Activated CD8-positive, alpha-beta T cell treated with anti-CD3 and anti-CD28 coated beads for 36 hours (primary cell): ENCODE data around the gene DAPK1. TPM values are rescaled to one million over a fixed set of nuclear protein-coding genes. Genes with fewer than 3 reads are reported as not detected.

Experiments
- ATAC-seq: fragments of 200-7000 bp; cut with Tn5 transposase; one replicate; pipeline ENCODE4 v1.10.0; 2021; ENCODE audit warnings: mild to moderate bottlenecking, moderate library complexity
- CTCF ChIA-PET: fragments of 350-600 bp; sonication (Branson Sonifier 250); formaldehyde crosslinking; loops from one replicate; lab custom pipeline; 2021; ENCODE audit warnings: antibody characterized with exemption; lab: Charles Lee
- POLR2A ChIA-PET: fragments of 350-600 bp; sonication (Branson Sonifier 250); formaldehyde crosslinking; loops from one replicate; lab custom pipeline; 2021; ENCODE audit warnings: antibody characterized with exemption; lab: Charles Lee
- DNase-seq: peaks from one replicate; pipeline ENCODE4 v3.0.0-alpha.2; 2020
- H3K27ac Mint-ChIP-seq: one replicate; pipeline ENCODE4 v1.8.0; 2021; ENCODE audit warnings: mild to moderate bottlenecking, mixed read lengths
- H3K27me3 Mint-ChIP-seq: one replicate; pipeline ENCODE4 v1.8.0; 2021; ENCODE audit warnings: mixed read lengths
- H3K36me3 Mint-ChIP-seq: one replicate; pipeline ENCODE4 v1.8.0; 2021; ENCODE audit warnings: low read depth, mixed read lengths
- H3K4me1 Mint-ChIP-seq: one replicate; pipeline ENCODE4 v1.8.0; 2021; ENCODE audit warnings: low read depth, mixed read lengths
- H3K4me3 Mint-ChIP-seq: one replicate; pipeline ENCODE4 v1.8.0; 2021; ENCODE audit warnings: mild to moderate bottlenecking, moderate library complexity, mixed read lengths
- H3K9me3 Mint-ChIP-seq: one replicate; pipeline ENCODE4 v1.8.0; 2021; ENCODE audit warnings: mixed read lengths
- CTCF ChIP-seq: fragments of 200-600 bp; IDR thresholded peaks from one replicate; pipeline ENCODE4 v1.8.0; 2022; ENCODE audit warnings: antibody characterized with exemption, mild to moderate bottlenecking
- intact Hi-C: fragments of 100-400 bp; cut with micrococcal nuclease; formaldehyde crosslinking; loops from one replicate; pipeline ENCODE4 v1.10.0; 2022
- total RNA-seq, 2 experiments: library from RNA; stranded (reverse); gene quantifications; one replicate each; pipeline ENCODE4 v1.2.3, GENCODE V29; 2021

Gene DAPK1
- total RNA-seq, 2 experiments from 2014 or later, result 1.7 to 2.1 TPM

- Mint-ChIP-seq H3K36me3 (no peaks in the 10 kb centered on the region), H3K27me3 (peaks cover 19% of the 10 kb centered on the region), H3K9me3 (no peaks in the 10 kb centered on the region), H3K4me3 (no peak overlapping the region), H3K4me1 (no peaks in the 10 kb centered on the region), H3K27ac (no peak overlapping the region)
- POLR2A ChIA-PET, result no interaction called here
- intact Hi-C loops, result no loop called here
- CTCF ChIA-PET, result no interaction called here
- DNase-seq (no peak), ATAC-seq (no peak)
- no peak for TF ChIP-seq CTCF
These were observed 6.8 kb upstream of the DAPK1 start for GRCh38 chr9:87490907-87491306.

GRCh38 chr9:87491523-87491922, 6.1 kb upstream of the DAPK1 start:
- no peak for ATAC-seq
- TF ChIP-seq CTCF, result no peak
- H3K4me1 Mint-ChIP-seq, result no peaks in the 10 kb centered on the region

GRCh38 chr9:87492642-87493041, 5.0 kb upstream of the DAPK1 start:
- Mint-ChIP-seq H3K4me1 (no peaks in the 10 kb centered on the region), H3K36me3 (no peaks in the 10 kb centered on the region), H3K27me3 (peaks cover 31% of the 10 kb centered on the region), H3K9me3 (no peaks in the 10 kb centered on the region), H3K4me3 (no peak overlapping the region), H3K27ac (no peak overlapping the region)
- intact Hi-C loops, result no loop called here
- ChIA-PET POLR2A (no interaction called here), CTCF (no interaction called here)
- no peak for TF ChIP-seq CTCF
- no peak for ATAC-seq
- DNase-seq, result no peak

More at GRCh38 chr9:87491523-87491922, 6.1 kb upstream of the DAPK1 start:
- Mint-ChIP-seq H3K9me3 (no peaks in the 10 kb centered on the region), H3K27me3 (peaks cover 24% of the 10 kb centered on the region), H3K36me3 (no peaks in the 10 kb centered on the region), H3K4me3 (no peak overlapping the region), H3K27ac (no peak overlapping the region)
- ChIA-PET POLR2A (no interaction called here), CTCF (no interaction called here)
- no peak for DNase-seq
- intact Hi-C loops, result no loop called here

- ChIA-PET CTCF (no interaction called here), POLR2A (no interaction called here)
- H3K4me3 Mint-ChIP-seq, result no peak overlapping the region
- ATAC-seq, result no peak
- intact Hi-C loops, result no loop called here
- peaks cover 44% of the 10 kb centered on the region for H3K27me3 Mint-ChIP-seq
- H3K9me3 Mint-ChIP-seq, result no peaks in the 10 kb centered on the region
- H3K27ac Mint-ChIP-seq, result no peak overlapping the region
- H3K4me1 Mint-ChIP-seq, result peaks cover 9% of the 10 kb centered on the region
- no peak for DNase-seq
- H3K36me3 Mint-ChIP-seq, result no peaks in the 10 kb centered on the region
- TF ChIP-seq CTCF, result no peak
These were observed 2.6 kb upstream of the DAPK1 start for GRCh38 chr9:87494970-87495471.

- ChIA-PET POLR2A (no interaction called here), CTCF (interaction anchor here (1.5 kb wide), 1 partner anchor 11 kb away, joined by 3 read pairs; no protein-coding TSS in a partner anchor)
- ATAC-seq (no peak), DNase-seq (no peak)
- Mint-ChIP-seq H3K9me3 (no peaks in the 10 kb centered on the region), H3K27ac (no peak overlapping the region), H3K27me3 (peaks cover 46% of the 10 kb centered on the region), H3K4me3 (peak overlapping the region; percentile 35), H3K4me1 (peaks cover 18% of the 10 kb centered on the region), H3K36me3 (no peaks in the 10 kb centered on the region)
- intact Hi-C loops, result no loop called here
- no peak for TF ChIP-seq CTCF
These were observed 525 bp upstream of the DAPK1 start for GRCh38 chr9:87497080-87497603.
